BLaER1 treated with 17β-estradiol and CSF1 and Interleukin-3, amounts not matched to agents 10 nM and 100 nM (cell line): ENCODE data around the gene SYNGR3.
"Not testable (repeated sequence)": the region's sequence is repeated elsewhere in the genome, so short reads cannot be mapped to it uniquely, and the experiment has no call there.

ENCODE experiments used
- H3K27ac ChIP-seq, 11 experiments: shearing (Covaris generic); formaldehyde crosslinking; 2 replicates each; pipeline ENCODE4 v1.8.1; 2022
- H3K27me3 ChIP-seq, 11 experiments: shearing (Covaris generic); formaldehyde crosslinking; 2 replicates each; pipeline ENCODE4 v1.8.1; 2022
- H3K36me3 ChIP-seq, 11 experiments: shearing (Covaris generic); formaldehyde crosslinking; 2 replicates each; pipeline ENCODE4 v1.8.1; 2022
- H3K4me1 ChIP-seq, 10 experiments: shearing (Covaris generic); formaldehyde crosslinking; 2 replicates each; pipeline ENCODE4 v1.8.1; 2022
- H3K4me2 ChIP-seq, 11 experiments: shearing (Covaris generic); formaldehyde crosslinking; 2 replicates each; pipeline ENCODE4 v1.8.1; 2022
- H3K4me3 ChIP-seq, 10 experiments: shearing (Covaris generic); formaldehyde crosslinking; 2 replicates each; pipeline ENCODE4 v1.8.1; 2022
- H3K9ac ChIP-seq, 11 experiments: shearing (Covaris generic); formaldehyde crosslinking; 2 replicates each; pipeline ENCODE4 v1.8.1; 2022
- H3K9me3 ChIP-seq, 11 experiments: shearing (Covaris generic); formaldehyde crosslinking; replicated peaks in 1 of 11; 2 replicates each; pipeline ENCODE4 v1.8.1; 2022
- H4K20me1 ChIP-seq, 11 experiments: shearing (Covaris generic); formaldehyde crosslinking; 2 replicates each; pipeline ENCODE4 v1.8.1; 2022
- Cebpa-rat ChIP-seq, 11 experiments: shearing (Covaris generic); IDR thresholded peaks; 2 replicates each; pipeline ENCODE4 v1.8.1; 2022

SYNGR3 gene

GRCh38 chr16:2029350-2029749 lies 39.6 kb downstream of the SYNGR3 start:
- Histone ChIP-seq H3K36me3 (no peaks in the 10 kb centered on the region), H3K9me3 (no peaks in the 10 kb centered on the region), H3K4me3 (no peak overlapping the region), H3K4me2 (peak overlapping the region in 1 of 11 experiments; percentile 96; a peak in 1 of 22 replicates), H3K27ac (no peak overlapping the region), H3K27me3 (peaks cover 15 to 42% (median 37%) of the 10 kb centered on the region in 11 experiments; a peak in 20 of 22 replicates), H4K20me1 (peaks cover 0 to 24% (median 14%) of the 10 kb centered on the region in 11 experiments; a peak in 15 of 22 replicates), H3K9ac (no peak overlapping the region), H3K4me1 (peaks cover 50 to 92% (median 73%) of the 10 kb centered on the region in 10 experiments)
- TF ChIP-seq Cebpa-rat (IDR thresholded peaks at IDR 0.05), result no peak

DNA sequence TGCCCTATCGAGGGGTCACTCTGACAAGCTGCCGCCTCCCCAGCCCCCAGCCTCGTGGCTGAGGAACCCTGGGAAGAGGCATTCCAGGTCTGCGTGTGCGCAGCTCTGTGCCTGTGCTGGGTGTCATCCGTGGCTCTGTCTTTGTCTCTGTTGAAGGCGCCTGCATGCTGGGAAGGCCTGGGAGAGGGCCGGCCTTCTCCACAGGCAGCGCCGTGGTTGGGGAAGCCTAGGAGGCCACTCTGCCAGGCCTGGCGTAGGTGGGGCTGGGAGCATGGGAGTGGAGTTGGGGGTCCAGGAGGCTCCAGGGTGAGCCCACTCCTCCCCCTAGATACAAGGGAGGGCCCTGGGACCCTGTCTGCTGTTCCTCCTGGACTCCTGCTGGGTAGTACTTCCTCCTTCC lies 40.3 kb downstream of the SYNGR3 start:
- H3K4me3 ChIP-seq, result no peak overlapping the region
- H3K27me3 ChIP-seq, result peaks cover 15 to 41% (median 36%) of the 10 kb centered on the region in 11 experiments; a peak in 20 of 22 replicates
- H3K4me1 ChIP-seq, result peaks cover 55 to 91% (median 77%) of the 10 kb centered on the region in 10 experiments
- no peaks in the 10 kb centered on the region for H3K36me3 ChIP-seq
- H3K27ac ChIP-seq, result no peak overlapping the region
- peak overlapping the region in 3 of 11 experiments; percentile 20 to 30 (median 26); a peak in 1 of 22 replicates for H3K9ac ChIP-seq
- no peaks in the 10 kb centered on the region for H3K9me3 ChIP-seq
- TF ChIP-seq Cebpa-rat (IDR thresholded peaks at IDR 0.05), result no peak
- H4K20me1 ChIP-seq, result peaks cover 0 to 25% (median 14%) of the 10 kb centered on the region in 11 experiments; a peak in 15 of 22 replicates
- H3K4me2 ChIP-seq, result peak overlapping the region in 6 of 11 experiments; percentile 7 to 100 (median 98); a peak in 7 of 22 replicates

DNA sequence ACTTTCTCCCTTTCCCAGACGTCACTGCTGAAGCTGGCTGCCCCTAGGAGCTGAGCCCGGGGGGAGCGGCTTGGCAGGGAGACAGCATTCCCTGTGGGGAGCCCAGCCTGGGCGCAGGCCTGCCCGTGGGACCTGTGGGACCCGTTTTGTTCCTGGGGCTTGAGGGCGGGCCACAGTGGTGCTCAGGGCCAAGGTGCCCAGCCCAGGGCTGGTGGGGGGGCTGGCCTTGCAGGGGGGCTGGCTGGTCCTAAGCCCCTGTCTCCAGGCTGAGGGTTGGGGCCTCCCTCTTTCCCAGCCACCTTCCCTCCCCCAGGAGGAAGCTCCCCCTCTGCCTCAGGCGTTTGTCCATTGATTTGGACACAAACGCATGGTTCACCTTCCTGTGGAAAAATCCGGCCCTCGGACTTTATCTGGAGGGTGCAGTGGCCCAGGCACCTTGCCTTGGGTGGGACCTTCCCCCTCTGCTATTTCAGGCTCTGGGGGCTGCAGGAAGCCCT lies 41.4 kb downstream of the SYNGR3 start:
- Histone ChIP-seq H4K20me1 (peaks cover 0 to 36% (median 14%) of the 10 kb centered on the region in 11 experiments; a peak in 15 of 22 replicates), H3K4me3 (no peak overlapping the region), H3K9ac (peak overlapping the region in 6 of 11 experiments; percentile 14 to 52 (median 28); a peak in 9 of 22 replicates), H3K27ac (peak overlapping the region in 6 of 11 experiments; percentile 2 to 78 (median 20); a peak in 7 of 22 replicates), H3K4me1 (peaks cover 63 to 91% (median 84%) of the 10 kb centered on the region in 10 experiments), H3K27me3 (peaks cover 11 to 30% (median 26%) of the 10 kb centered on the region in 11 experiments; a peak in 20 of 22 replicates), H3K36me3 (peaks cover 0 to 5% (median 0%) of the 10 kb centered on the region in 11 experiments; a peak in 1 of 22 replicates), H3K9me3 (no peaks in the 10 kb centered on the region), H3K4me2 (peak overlapping the region; percentile 89 to 100 (median 98); a peak in 20 of 22 replicates)
- no peak for TF ChIP-seq Cebpa-rat (IDR thresholded peaks at IDR 0.05)

DNA sequence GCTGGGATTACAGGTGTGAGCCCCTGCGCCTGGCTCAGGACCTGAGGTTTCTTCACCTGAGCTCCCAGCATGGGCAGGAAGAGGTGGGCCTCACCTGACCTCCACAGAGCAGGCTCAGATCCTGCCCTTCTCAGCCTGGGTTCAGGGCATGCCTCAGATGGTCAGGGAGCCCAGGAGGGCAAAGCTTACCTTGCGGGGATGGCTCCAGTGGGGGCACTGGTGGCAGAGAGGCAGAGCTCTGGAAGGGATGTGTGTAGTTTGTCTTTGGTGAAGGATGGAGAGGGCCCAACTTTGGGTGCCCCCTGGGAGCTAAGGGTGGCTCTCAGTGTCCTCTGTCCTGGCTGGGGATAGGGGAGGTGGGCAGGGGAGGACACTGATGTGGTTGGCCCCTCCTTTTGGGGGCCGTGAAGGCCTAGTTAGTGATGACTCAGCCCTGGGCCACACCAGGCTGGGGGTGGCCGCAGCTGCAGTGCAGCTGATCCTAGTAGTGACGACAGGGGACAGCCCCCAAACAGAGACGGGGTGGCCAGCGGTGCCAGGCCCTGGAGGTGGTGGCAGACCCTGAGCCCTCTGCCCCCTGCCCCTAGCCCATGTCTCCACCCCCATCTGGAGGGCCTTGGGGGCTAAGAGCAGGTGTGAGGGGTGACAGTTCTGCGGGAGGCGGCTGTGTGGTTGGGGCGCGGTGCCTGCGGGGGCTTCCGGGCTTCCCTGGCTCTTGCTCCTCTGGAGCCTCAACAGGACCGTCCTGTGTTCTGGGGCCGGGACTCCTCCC lies 42.7 kb downstream of the SYNGR3 start:
- peaks cover 0 to 47% (median 13%) of the 10 kb centered on the region in 11 experiments; a peak in 15 of 22 replicates for H4K20me1 ChIP-seq
- H3K36me3 ChIP-seq, result peaks cover 0 to 18% (median 0%) of the 10 kb centered on the region in 11 experiments; a peak in 8 of 22 replicates
- H3K27me3 ChIP-seq, result peaks cover 5 to 17% (median 14%) of the 10 kb centered on the region in 11 experiments; a peak in 20 of 22 replicates
- H3K4me1 ChIP-seq, result peaks cover 70 to 96% (median 90%) of the 10 kb centered on the region in 10 experiments
- H3K9ac ChIP-seq, result peak overlapping the region; percentile 70 to 84 (median 78)
- H3K27ac ChIP-seq, result peak overlapping the region; percentile 54 to 82 (median 77)
- peak overlapping the region; percentile 39 to 74 (median 58) for H3K4me3 ChIP-seq
- TF ChIP-seq Cebpa-rat (IDR thresholded peaks at IDR 0.05), result no peak
- H3K4me2 ChIP-seq, result peak overlapping the region; percentile 89 to 100 (median 98)
- no peaks in the 10 kb centered on the region for H3K9me3 ChIP-seq

DNA sequence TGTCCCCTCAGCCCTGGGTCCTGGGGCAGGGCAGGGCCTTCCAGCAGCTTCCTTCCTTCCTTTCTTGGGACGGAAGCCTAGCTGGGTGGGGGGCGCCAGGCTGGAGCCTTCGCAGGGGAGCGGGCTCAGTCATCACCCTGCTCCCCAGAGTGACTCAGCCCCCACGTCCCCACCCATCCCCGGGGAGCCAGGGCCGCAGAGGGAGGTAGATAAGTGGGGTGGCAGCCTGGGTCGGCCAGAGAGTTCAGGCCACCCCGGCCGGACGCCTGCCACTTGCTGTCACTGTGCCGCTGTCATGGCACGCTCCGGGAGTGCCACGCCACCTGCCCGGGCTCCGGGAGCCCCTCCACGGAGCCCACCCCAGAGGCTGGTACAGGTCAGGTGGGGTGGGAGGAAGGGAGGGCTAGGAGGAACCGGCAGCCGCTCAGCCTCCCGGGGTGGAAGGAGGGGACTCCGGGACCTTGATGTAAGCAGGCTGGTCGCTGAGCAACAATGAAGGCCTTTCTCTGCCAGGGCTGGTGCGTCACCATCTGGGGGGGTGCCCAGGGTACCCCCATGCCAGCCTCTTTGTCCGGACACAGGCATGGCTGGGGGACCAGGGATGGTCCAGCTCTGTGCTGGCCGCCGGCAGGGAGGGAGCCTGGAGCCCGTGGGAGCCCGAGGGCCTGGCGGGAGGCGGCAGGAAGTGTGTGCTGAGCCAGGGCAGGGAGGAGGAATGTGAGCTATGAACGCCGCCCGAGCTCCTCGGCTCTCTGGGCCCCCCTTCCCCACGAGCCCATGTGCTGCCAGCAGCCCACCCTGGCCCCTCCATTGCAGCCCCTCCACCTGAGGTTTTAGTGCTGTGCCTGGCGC lies 43.5 kb downstream of the SYNGR3 start:
- H3K4me2 ChIP-seq, result peak overlapping the region; percentile 89 to 100 (median 98)
- H3K27ac ChIP-seq, result peak overlapping the region; percentile 54 to 82 (median 77)
- H4K20me1 ChIP-seq, result peaks cover 0 to 44% (median 5%) of the 10 kb centered on the region in 11 experiments; a peak in 14 of 22 replicates
- peaks cover 69 to 96% (median 90%) of the 10 kb centered on the region in 10 experiments for H3K4me1 ChIP-seq
- H3K36me3 ChIP-seq, result peaks cover 0 to 24% (median 0%) of the 10 kb centered on the region in 11 experiments; a peak in 8 of 22 replicates
- no peaks in the 10 kb centered on the region for H3K9me3 ChIP-seq
- H3K4me3 ChIP-seq, result peak overlapping the region; percentile 39 to 74 (median 58)
- TF ChIP-seq Cebpa-rat (IDR thresholded peaks at IDR 0.05), result no peak
- peaks cover 0 to 9% (median 5%) of the 10 kb centered on the region in 11 experiments; a peak in 16 of 22 replicates for H3K27me3 ChIP-seq
- peak overlapping the region; percentile 70 to 84 (median 78) for H3K9ac ChIP-seq

DNA sequence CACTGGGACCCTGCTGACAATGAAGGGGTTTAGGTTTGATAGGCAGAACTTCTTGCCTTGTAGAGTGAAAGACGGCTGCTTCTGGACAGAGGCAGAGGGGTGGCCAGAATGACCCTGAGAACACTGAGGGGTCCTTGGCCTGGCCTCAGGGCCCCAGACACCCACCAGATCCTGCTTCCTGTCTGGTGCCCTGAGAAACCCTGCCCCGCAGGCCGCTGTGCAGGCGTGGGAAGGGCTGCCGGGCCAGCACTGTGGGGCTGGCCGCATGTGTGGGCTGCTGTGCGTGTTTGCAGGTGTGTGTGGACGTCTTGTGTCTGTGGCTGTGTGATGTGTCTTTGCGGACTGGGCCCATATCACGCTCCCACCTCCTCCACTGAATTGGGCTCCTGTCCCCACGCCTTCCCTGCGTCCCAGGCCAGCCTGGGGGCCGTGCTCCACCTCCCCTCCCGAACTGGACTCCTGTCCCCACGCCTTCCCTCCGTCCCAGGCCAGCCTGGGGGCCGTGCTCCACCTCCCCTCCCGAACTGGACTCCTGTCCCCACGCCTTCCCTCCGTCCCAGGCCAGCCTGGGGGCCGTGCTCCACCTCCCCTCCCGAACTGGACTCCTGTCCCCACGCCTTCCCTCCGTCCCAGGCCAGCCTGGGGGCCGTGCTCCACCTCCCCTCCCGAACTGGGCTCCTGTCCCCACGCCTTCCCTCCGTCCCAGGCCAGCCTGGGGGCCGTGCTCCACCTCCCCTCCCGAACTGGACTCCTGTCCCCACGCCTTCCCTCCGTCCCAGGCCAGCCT lies 44.3 kb downstream of the SYNGR3 start:
- Histone ChIP-seq H3K4me2 (peak overlapping the region; percentile 89 to 100 (median 98)), H3K27ac (peak overlapping the region; percentile 54 to 82 (median 77)), H3K36me3 (peaks cover 0 to 24% (median 0%) of the 10 kb centered on the region in 11 experiments; a peak in 8 of 22 replicates), H3K9ac (peak overlapping the region; percentile 70 to 84 (median 78)), H4K20me1 (peaks cover 0 to 44% (median 0%) of the 10 kb centered on the region in 11 experiments; a peak in 9 of 22 replicates), H3K4me3 (peak overlapping the region; percentile 39 to 74 (median 58)), H3K4me1 (peaks cover 75 to 98% (median 93%) of the 10 kb centered on the region in 10 experiments)
- H3K9me3 ChIP-seq, H3K27me3 ChIP-seq: not testable (repeated sequence)

DNA sequence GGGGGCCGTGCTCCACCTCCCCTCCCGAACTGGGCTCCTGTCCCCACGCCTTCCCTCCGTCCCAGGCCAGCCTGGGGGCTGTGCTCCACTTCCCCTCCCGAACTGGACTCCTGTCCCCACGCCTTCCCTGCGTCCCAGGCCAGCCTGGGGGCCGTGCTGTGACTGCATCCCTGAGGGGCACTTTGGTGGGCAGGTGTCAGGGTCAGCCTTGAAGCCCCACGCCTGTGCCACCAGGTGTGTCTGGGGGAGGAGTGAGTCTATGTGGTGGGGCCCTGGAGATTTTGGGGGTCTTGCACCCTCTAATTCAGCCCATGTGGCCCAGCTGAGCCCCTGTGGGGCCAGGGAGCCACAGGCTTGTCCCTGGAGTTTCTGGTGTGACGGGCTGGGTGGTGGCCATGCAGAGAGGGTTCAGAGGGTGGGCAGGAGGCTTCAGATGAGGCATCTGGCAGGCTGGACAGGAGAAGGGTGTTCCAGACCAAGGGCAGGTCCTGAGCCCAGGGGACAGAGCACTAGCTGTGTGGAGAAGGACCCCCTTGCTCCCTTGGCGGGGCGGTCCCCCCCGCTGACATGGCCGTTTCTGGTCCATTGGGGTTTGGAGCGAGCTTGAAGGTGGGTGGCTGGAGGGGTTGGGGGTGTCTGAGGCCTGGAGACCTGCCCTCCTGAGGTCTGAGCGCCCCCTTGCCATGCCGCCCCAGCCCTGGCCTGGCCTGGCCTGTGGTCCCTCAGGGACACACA lies 45.1 kb downstream of the SYNGR3 start:
- peak overlapping the region; percentile 76 to 98 (median 92) for H3K4me2 ChIP-seq
- TF ChIP-seq Cebpa-rat (IDR thresholded peaks at IDR 0.05), result no peak
- H3K27me3 ChIP-seq, result no peaks in the 10 kb centered on the region
- peak overlapping the region in 5 of 10 experiments; percentile 22 to 65 (median 54); a peak in 9 of 20 replicates for H3K4me3 ChIP-seq
- H3K9ac ChIP-seq, result peak overlapping the region; percentile 54 to 71 (median 67)
- H4K20me1 ChIP-seq, result peaks cover 0 to 46% (median 0%) of the 10 kb centered on the region in 11 experiments; a peak in 9 of 22 replicates
- H3K9me3 ChIP-seq, result no peaks in the 10 kb centered on the region
- H3K27ac ChIP-seq, result peak overlapping the region; percentile 25 to 73 (median 54); a peak in 21 of 22 replicates
- H3K4me1 ChIP-seq, result peaks cover 82 to 100% (median 99%) of the 10 kb centered on the region in 10 experiments
- H3K36me3 ChIP-seq, result peaks cover 0 to 24% (median 0%) of the 10 kb centered on the region in 11 experiments; a peak in 8 of 22 replicates
